MM.1S (cell line): Measurements from ENCODE around the gene CRAT.

ENCODE experiments used
- EZH2 ChIP-seq: fragments of 300-600 bp; sonication (generic); optimal IDR thresholded peaks from 2 replicates; pipeline ENCODE3; 2017; ENCODE audit warnings: low read depth, mild to moderate bottlenecking, antibody characterized with exemption, low read length, mixed read lengths
- TF ChIP-seq, protein P1 (sequence below): fragments of 300-600 bp; sonication (generic); IDR thresholded peaks from 2 replicates; pipeline ENCODE4 v1.5.1; 2016; ENCODE audit warnings: antibody characterized with exemption, low read length, mixed read lengths

DNA sequence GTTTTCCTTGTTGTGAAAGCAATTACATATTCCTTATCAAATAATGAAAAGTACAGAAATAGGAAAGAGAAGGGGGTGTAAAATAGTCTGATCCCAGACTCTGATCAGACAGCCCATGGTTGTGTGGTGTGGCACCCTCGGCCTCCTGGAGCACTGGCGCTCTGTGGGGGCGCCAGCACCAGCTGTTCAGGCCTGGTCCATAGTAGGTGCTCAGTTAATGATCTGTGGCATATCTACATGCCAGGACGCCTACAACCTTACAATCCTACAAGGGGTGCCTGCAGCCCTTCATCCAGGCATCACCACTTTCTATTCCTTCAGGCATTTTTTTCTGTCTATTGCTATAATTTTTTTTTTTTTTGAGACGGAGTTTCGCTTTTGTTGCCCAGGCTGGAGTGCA, 57.6 kb downstream of the CRAT start:
- TF ChIP-seq, protein P1, sequence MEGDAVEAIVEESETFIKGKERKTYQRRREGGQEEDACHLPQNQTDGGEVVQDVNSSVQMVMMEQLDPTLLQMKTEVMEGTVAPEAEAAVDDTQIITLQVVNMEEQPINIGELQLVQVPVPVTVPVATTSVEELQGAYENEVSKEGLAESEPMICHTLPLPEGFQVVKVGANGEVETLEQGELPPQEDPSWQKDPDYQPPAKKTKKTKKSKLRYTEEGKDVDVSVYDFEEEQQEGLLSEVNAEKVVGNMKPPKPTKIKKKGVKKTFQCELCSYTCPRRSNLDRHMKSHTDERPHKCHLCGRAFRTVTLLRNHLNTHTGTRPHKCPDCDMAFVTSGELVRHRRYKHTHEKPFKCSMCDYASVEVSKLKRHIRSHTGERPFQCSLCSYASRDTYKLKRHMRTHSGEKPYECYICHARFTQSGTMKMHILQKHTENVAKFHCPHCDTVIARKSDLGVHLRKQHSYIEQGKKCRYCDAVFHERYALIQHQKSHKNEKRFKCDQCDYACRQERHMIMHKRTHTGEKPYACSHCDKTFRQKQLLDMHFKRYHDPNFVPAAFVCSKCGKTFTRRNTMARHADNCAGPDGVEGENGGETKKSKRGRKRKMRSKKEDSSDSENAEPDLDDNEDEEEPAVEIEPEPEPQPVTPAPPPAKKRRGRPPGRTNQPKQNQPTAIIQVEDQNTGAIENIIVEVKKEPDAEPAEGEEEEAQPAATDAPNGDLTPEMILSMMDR: no peak
- TF ChIP-seq EZH2: no peak
